ENCODE data around the gene NUP62CL. TPM values are rescaled to one million over a fixed set of nuclear protein-coding genes. Genes with fewer than 3 reads are reported as not detected.
A peak's percentile ranks its signal among the peaks of the same experiment; 100 is the strongest.
"Not testable (repeated sequence)": the region's sequence is repeated elsewhere in the genome, so short reads cannot be mapped to it uniquely, and the experiment has no call there.

The NUP62CL gene
- 3.1 TPM for polyA plus RNA-seq

GRCh38 chrX:107205770-107206696, at the start of gene NUP62CL, which contains the start of gene DNAAF6:
Gene NUP62CL (minus strand): TSS chrX:107206433. CDS start chrX:107175146, 31,287 bp downstream.
Gene DNAAF6 (plus strand): TSS chrX:107206611. CDS start chrX:107212876, 6,265 bp downstream.
- Mint-ChIP-seq H3K27ac (peak within 1 kb of the TSS; percentile 76 to 97 (median 93)), H3K4me1 (peaks cover 0 to 8% (median 4%) of the 10 kb centered on the region in 3 donors), H3K27me3 (peaks cover 2% of the 10 kb centered on the region), H3K4me3 (peak within 1 kb of the TSS; percentile 85 to 96 (median 94)), H3K36me3 (no peaks in the 10 kb centered on the region), H3K9me3 (peaks cover 0 to 3% (median 0%) of the 10 kb centered on the region in 3 donors)

- H3K4me3 Mint-ChIP-seq: no peak overlapping the region
- H3K27me3 Mint-ChIP-seq: peaks cover 2% of the 10 kb centered on the region
- H3K4me1 Mint-ChIP-seq: peaks cover 2 to 4% (median 4%) of the 10 kb centered on the region in 3 donors
- no peak overlapping the region for H3K27ac Mint-ChIP-seq
- no peaks in the 10 kb centered on the region for H3K9me3 Mint-ChIP-seq
- H3K36me3 Mint-ChIP-seq: no peaks in the 10 kb centered on the region
Measured at GRCh38 chrX:107228486-107228819, 22.2 kb upstream of the NUP62CL start.

- peaks cover 2% of the 10 kb centered on the region for H3K27me3 Mint-ChIP-seq
- no peaks in the 10 kb centered on the region for H3K9me3 Mint-ChIP-seq
- H3K27ac Mint-ChIP-seq: no peak overlapping the region
- H3K4me3 Mint-ChIP-seq: no peak overlapping the region
- H3K4me1 Mint-ChIP-seq: peaks cover 2 to 4% (median 4%) of the 10 kb centered on the region in 3 donors
- H3K36me3 Mint-ChIP-seq: no peaks in the 10 kb centered on the region
Measured at GRCh38 chrX:107227780-107228485, 21.7 kb upstream of the NUP62CL start.

GRCh38 chrX:107226757-107227156, 20.5 kb upstream of the NUP62CL start:
- Mint-ChIP-seq H3K27me3 (peaks cover 2% of the 10 kb centered on the region), H3K4me1 (peaks cover 2 to 4% (median 4%) of the 10 kb centered on the region in 3 donors), H3K4me3 (no peak overlapping the region), H3K27ac (no peak overlapping the region), H3K36me3 (no peaks in the 10 kb centered on the region), H3K9me3 (no peaks in the 10 kb centered on the region)

- Mint-ChIP-seq H3K4me1 (no peaks in the 10 kb centered on the region), H3K4me3 (no peak overlapping the region), H3K27me3 (peaks cover 6% of the 10 kb centered on the region), H3K27ac (no peak overlapping the region), H3K36me3 (no peaks in the 10 kb centered on the region), H3K9me3 (no peaks in the 10 kb centered on the region)
Measured at GRCh38 chrX:107213477-107213876, 7.2 kb upstream of the NUP62CL start.

- Mint-ChIP-seq H3K36me3 (no peaks in the 10 kb centered on the region), H3K4me1 (peaks cover 0 to 8% (median 4%) of the 10 kb centered on the region in 3 donors), H3K27ac (peak overlapping the region in 1 of 3 donors; percentile 80), H3K4me3 (peak overlapping the region in 1 of 4 donors; percentile 39), H3K27me3 (peaks cover 2% of the 10 kb centered on the region), H3K9me3 (peaks cover 0 to 3% (median 0%) of the 10 kb centered on the region in 3 donors)
Measured at GRCh38 chrX:107207943-107208342, 1.7 kb upstream of the NUP62CL start.

- Mint-ChIP-seq H3K9me3 (peaks cover 0 to 3% (median 0%) of the 10 kb centered on the region in 3 donors), H3K4me3 (peak overlapping the region in 3 of 4 donors; percentile 21 to 96 (median 37)), H3K36me3 (no peaks in the 10 kb centered on the region), H3K4me1 (peaks cover 0 to 8% (median 4%) of the 10 kb centered on the region in 3 donors), H3K27ac (peak overlapping the region in 1 of 3 donors; percentile 97), H3K27me3 (peaks cover 2% of the 10 kb centered on the region)
Measured at GRCh38 chrX:107207089-107207488, 856 bp upstream of the NUP62CL start.

GRCh38 chrX:107206697-107207065, 448 bp upstream of the NUP62CL start:
- Mint-ChIP-seq H3K27ac (peak overlapping the region; percentile 76 to 97 (median 93)), H3K4me3 (peak overlapping the region; percentile 85 to 96 (median 94)), H3K27me3 (peaks cover 2% of the 10 kb centered on the region), H3K9me3 (peaks cover 0 to 3% (median 0%) of the 10 kb centered on the region in 3 donors), H3K36me3 (no peaks in the 10 kb centered on the region), H3K4me1 (peaks cover 0 to 8% (median 4%) of the 10 kb centered on the region in 3 donors)

- Mint-ChIP-seq H3K9me3 (peaks cover 0 to 3% (median 0%) of the 10 kb centered on the region in 3 donors), H3K4me1 (peaks cover 0 to 8% (median 4%) of the 10 kb centered on the region in 3 donors), H3K27me3 (peaks cover 2% of the 10 kb centered on the region), H3K4me3 (no peak overlapping the region), H3K36me3 (no peaks in the 10 kb centered on the region), H3K27ac (no peak overlapping the region)
Measured at GRCh38 chrX:107204068-107204605, 2.1 kb downstream of the NUP62CL start.

GRCh38 chrX:107199491-107199890, 6.7 kb downstream of the NUP62CL start:
- H3K4me1 Mint-ChIP-seq: no peaks in the 10 kb centered on the region
- no peak overlapping the region for H3K4me3 Mint-ChIP-seq
- no peaks in the 10 kb centered on the region for H3K36me3 Mint-ChIP-seq
- no peaks in the 10 kb centered on the region for H3K9me3 Mint-ChIP-seq
- no peak overlapping the region for H3K27ac Mint-ChIP-seq
- peaks cover 2% of the 10 kb centered on the region for H3K27me3 Mint-ChIP-seq

- H3K4me3 Mint-ChIP-seq, H3K27ac Mint-ChIP-seq, H3K4me1 Mint-ChIP-seq, H3K27me3 Mint-ChIP-seq, H3K9me3 Mint-ChIP-seq, H3K36me3 Mint-ChIP-seq: not testable (repeated sequence)
Measured at GRCh38 chrX:107198074-107198473, 8.2 kb downstream of the NUP62CL start.

GRCh38 chrX:107197319-107197718, 8.9 kb downstream of the NUP62CL start:
- Mint-ChIP-seq H3K4me3 (no peak overlapping the region), H3K27ac (no peak overlapping the region), H3K9me3 (no peaks in the 10 kb centered on the region), H3K4me1 (no peaks in the 10 kb centered on the region), H3K27me3 (peaks cover 4% of the 10 kb centered on the region), H3K36me3 (no peaks in the 10 kb centered on the region)

GRCh38 chrX:107171369-107172102, 34.7 kb downstream of the NUP62CL start:
- Mint-ChIP-seq H3K4me3 (no peak overlapping the region), H3K36me3 (peaks cover 3% of the 10 kb centered on the region), H3K9me3 (no peaks in the 10 kb centered on the region), H3K4me1 (no peaks in the 10 kb centered on the region), H3K27ac (no peak overlapping the region), H3K27me3 (peaks cover 1% of the 10 kb centered on the region)

- Mint-ChIP-seq H3K36me3 (no peaks in the 10 kb centered on the region), H3K4me1 (no peaks in the 10 kb centered on the region), H3K4me3 (no peak overlapping the region), H3K27ac (no peak overlapping the region), H3K9me3 (no peaks in the 10 kb centered on the region), H3K27me3 (peaks cover 1% of the 10 kb centered on the region)
Measured at GRCh38 chrX:107168712-107169111, 37.5 kb downstream of the NUP62CL start.
